ENCODE measurements around the gene KLK4. TPM values are rescaled to one million over a fixed set of nuclear protein-coding genes. Genes with fewer than 3 reads are reported as not detected.

The KLK4 gene
- total RNA-seq, 1 experiment from 2014 or later: 0.70 TPM

- TF ChIP-seq AR (CRISPR knock-in tag; IDR thresholded peaks at IDR 0.05) (no peak), ATF1 (CRISPR knock-in tag; IDR thresholded peaks at IDR 0.05) (no peak), NR2C2 (CRISPR knock-in tag; IDR thresholded peaks at IDR 0.05) (no peak), CDX4 (CRISPR knock-in tag; IDR thresholded peaks at IDR 0.05; ENCODE audit: borderline replicate concordance) (no peak)
These were observed 51.3 kb downstream of the KLK4 start (continued) for GRCh38 chr19:50859849-50860248.

- ChIA-PET CTCF (interaction anchor here (0.6 to 0.7 kb wide), 2 partner anchors 149 to 267 kb away, joined by 3 to 4 read pairs; no protein-coding TSS in a partner anchor), POLR2A (no interaction called here)
- peak; percentile 95 for ATAC-seq
- Mint-ChIP-seq H3K4me3 (no peak overlapping the region; the same call in 1 of the 2 replicates), H3K27me3 (ENCODE audit: low read depth) (peaks cover 62% of the 10 kb centered on the region), H3K9me3 (peaks cover 30% of the 10 kb centered on the region), H3K4me1 (peaks cover 18% of the 10 kb centered on the region), H3K27ac (peak overlapping the region; percentile 17; the same call in 1 of the 2 replicates), H3K36me3 (peaks cover 15% of the 10 kb centered on the region)
- peak; percentile 61 for DNase-seq (ENCODE audit: low spot score)
- TF ChIP-seq ZNF232 (CRISPR knock-in tag; IDR thresholded peaks at IDR 0.05) (no peak), E2F1 (CRISPR knock-in tag; IDR thresholded peaks at IDR 0.05) (no peak), OVOL2 (CRISPR knock-in tag; IDR thresholded peaks at IDR 0.05; ENCODE audit: borderline replicate concordance) (no peak), ZBTB43 (CRISPR knock-in tag; IDR thresholded peaks at IDR 0.05) (no peak), MAX (CRISPR knock-in tag; IDR thresholded peaks at IDR 0.05) (peak; percentile 42; the same call in 1 of the 2 replicates)
These were observed 52.3 kb downstream of the KLK4 start for GRCh38 chr19:50858886-50859285.

GRCh38 chr19:50857366-50857765 is 53.8 kb downstream of the KLK4 start:
- peaks cover 22% of the 10 kb centered on the region for H3K9me3 Mint-ChIP-seq
- ChIA-PET CTCF (interaction anchor here (1.2 to 1.3 kb wide), 2 partner anchors 132 to 159 kb away, joined by 3 read pairs; no protein-coding TSS in a partner anchor), POLR2A (no interaction called here)
- ATAC-seq (no peak), DNase-seq (ENCODE audit: low spot score) (no peak)
- peaks cover 18% of the 10 kb centered on the region for H3K4me1 Mint-ChIP-seq
- H3K27ac Mint-ChIP-seq: no peak overlapping the region
- peaks cover 15% of the 10 kb centered on the region for H3K36me3 Mint-ChIP-seq
- H3K27me3 Mint-ChIP-seq (ENCODE audit: low read depth): peaks cover 62% of the 10 kb centered on the region
- H3K4me3 Mint-ChIP-seq: no peak overlapping the region
- TF ChIP-seq NR3C1 (CRISPR knock-in tag; conservative IDR thresholded peaks at IDR 0.05; ENCODE audit: low read depth) (no peak), ZNF281 (CRISPR knock-in tag; IDR thresholded peaks at IDR 0.05) (no peak), ZNF512 (CRISPR knock-in tag; IDR thresholded peaks at IDR 0.05; ENCODE audit: borderline replicate concordance) (peak; percentile 49; the same call in 1 of the 2 replicates)

Other genes with a start within 250 kb of the KLK4 start
- 3.9 to 8.7 TPM (median 5.0 TPM) in 3 replicates for gene SHANK1, start 191.6 kb downstream of the KLK4 start, total RNA-seq (2021)
- 7.6 to 9.5 TPM (median 8.2 TPM) in 3 replicates for gene CLEC11A, start 188.0 kb downstream of the KLK4 start, total RNA-seq (2021)
- gene GPR32, start 140.9 kb downstream of the KLK4 start, total RNA-seq (2021): not detected in 3 replicates
- not detected in 3 replicates for gene ACP4, start 121.0 kb downstream of the KLK4 start, total RNA-seq (2021)
- 3.9 to 6.0 TPM (median 5.4 TPM) in 3 replicates for gene KLK1, start 87.6 kb downstream of the KLK4 start, total RNA-seq (2021)
- not detected in 3 replicates for gene KLK15, start 77.8 kb downstream of the KLK4 start, total RNA-seq (2021)
- gene KLK3, start 56.5 kb downstream of the KLK4 start, total RNA-seq (2021): 0.13 to 0.25 TPM (median 0.16 TPM) in 3 replicates
- gene KLK2, start 38.0 kb downstream of the KLK4 start, total RNA-seq (2021): 0.18 to 0.46 TPM in 2 of 3 replicates, not detected in the other
- 0.66 to 1.0 TPM (median 0.69 TPM) in 3 replicates for gene KLK5, start 41.6 kb upstream of the KLK4 start, total RNA-seq (2021)
- 0.52 to 1.1 TPM (median 0.92 TPM) in 3 replicates for gene KLK6, start 58.2 kb upstream of the KLK4 start, total RNA-seq (2021)
- gene KLK7, start 72.5 kb upstream of the KLK4 start, total RNA-seq (2021): 0.66 to 0.87 TPM (median 0.78 TPM) in 3 replicates
- 4.4 to 6.9 TPM (median 5.9 TPM) in 3 replicates for gene KLK8, start 90.2 kb upstream of the KLK4 start, total RNA-seq (2021)
- 3.2 to 4.9 TPM (median 4.9 TPM) in 3 replicates for gene KLK10, start 108.3 kb upstream of the KLK4 start, total RNA-seq (2021)
- gene KLK11, start 115.2 kb upstream of the KLK4 start, total RNA-seq (2021): 0.23 to 0.55 TPM (median 0.27 TPM) in 3 replicates
- gene KLK12, start 123.6 kb upstream of the KLK4 start, total RNA-seq (2021): not detected in 3 replicates
- gene KLK13, start 153.7 kb upstream of the KLK4 start, total RNA-seq (2021): 3.1 to 5.0 TPM (median 4.5 TPM) in 3 replicates
- 1.1 to 1.6 TPM (median 1.4 TPM) in 3 replicates for gene KLK14, start 171.5 kb upstream of the KLK4 start, total RNA-seq (2021)
- gene CTU1, start 197.0 kb upstream of the KLK4 start, total RNA-seq (2021): 8.6 to 10.3 TPM (median 8.9 TPM) in 3 replicates
- not detected in 3 replicates for gene SIGLEC9, start 213.5 kb upstream of the KLK4 start, total RNA-seq (2021)
- gene SIGLEC7, start 230.9 kb upstream of the KLK4 start, total RNA-seq (2021): not detected in 3 replicates

Measured in WTC11 (cell line).